HG03342 (cell line): Measurements from ENCODE around the gene CHAF1A.

ENCODE experiments used
- ATAC-seq: cut with Tn5 transposase; IDR thresholded peaks from one replicate; pipeline ENCODE4 v1.9.1; 2021; ENCODE audit warnings: mild to moderate bottlenecking, moderate library complexity; ENCODE audit not compliant: unreplicated experiment

Gene CHAF1A

GRCh38 chr19:4436231-4436630 is 33.8 kb downstream of the CHAF1A start:
- no peak for ATAC-seq

GRCh38 chr19:4437103-4437502 is 34.7 kb downstream of the CHAF1A start:
- ATAC-seq, result no peak

- no peak for ATAC-seq
Measured at GRCh38 chr19:4439243-4439642, 36.8 kb downstream of the CHAF1A start.

GRCh38 chr19:4441994-4442818 is 39.8 kb downstream of the CHAF1A start:
- ATAC-seq, result no peak

GRCh38 chr19:4442819-4443146 is 40.3 kb downstream of the CHAF1A start:
- ATAC-seq, result no peak

GRCh38 chr19:4443188-4443587 is 40.7 kb downstream of the CHAF1A start:
- no peak for ATAC-seq

- ATAC-seq, result no peak
Measured at GRCh38 chr19:4443966-4444764, 41.7 kb downstream of the CHAF1A start.

- no peak for ATAC-seq
Measured at GRCh38 chr19:4444765-4445741, 42.6 kb downstream of the CHAF1A start.

GRCh38 chr19:4445963-4446703 is 43.7 kb downstream of the CHAF1A start:
- ATAC-seq, result no peak

- no peak for ATAC-seq
Measured at GRCh38 chr19:4446704-4447200, 44.3 kb downstream of the CHAF1A start.

- ATAC-seq, result no peak
Measured at GRCh38 chr19:4447327-4448146, 45.1 kb downstream of the CHAF1A start.

GRCh38 chr19:4448147-4448985 is 45.9 kb downstream of the CHAF1A start:
- ATAC-seq, result no peak

- no peak for ATAC-seq
Measured at GRCh38 chr19:4449022-4449638, 46.7 kb downstream of the CHAF1A start.

GRCh38 chr19:4449639-4450028 is 47.2 kb downstream of the CHAF1A start:
- no peak for ATAC-seq

- no peak for ATAC-seq
Measured at GRCh38 chr19:4452230-4452990, 50.0 kb downstream of the CHAF1A start.

- ATAC-seq, result no peak
Measured at GRCh38 chr19:4453232-4454179, 51.1 kb downstream of the CHAF1A start.
